PC-9 (cell line): ENCODE data around the gene FMO2. TPM values are rescaled to one million over a fixed set of nuclear protein-coding genes. Genes with fewer than 3 reads are reported as not detected.

Experiments
- BruUV-seq: library from RNA; stranded (reverse); fragments of 400-500 nt; replicated peaks from 2 replicates; lab custom pipeline; 2021; lab: Mats Ljungman, UMichigan
- CTCF ChIA-PET: fragments of 300-600 bp; sonication (Branson Sonifier 250); formaldehyde crosslinking; loops from one replicate; lab custom pipeline; 2022; ENCODE audit warnings: antibody characterized with exemption; lab: Charles Lee
- POLR2A ChIA-PET: fragments of 300-600 bp; sonication (Branson Sonifier 250); formaldehyde crosslinking; loops from one replicate; lab custom pipeline; 2022; ENCODE audit warnings: antibody characterized with exemption; ENCODE audit not compliant: unreplicated experiment; lab: Charles Lee
- DNase-seq, 2 experiments: peaks; one replicate each; pipeline versions ENCODE4 v3.0.0 to v3.0.0-alpha.2; 2015 to 2022; ENCODE audit warnings: mixed read lengths in 1 of 2
- H2AFZ ChIP-seq: fragments of 200-600 bp; sonication (generic); 2 replicates; pipeline ENCODE4 v1.8.1; 2017; ENCODE audit warnings: antibody characterized with exemption
- H3F3A ChIP-seq: fragments of 200-600 bp; sonication (generic); 2 replicates; pipeline ENCODE4 v1.8.1; 2017; ENCODE audit warnings: antibody characterized with exemption, mild to moderate bottlenecking, low read depth; ENCODE audit not compliant: insufficient read depth
- H3K27ac ChIP-seq: fragments of 200-600 bp; sonication (generic); 2 replicates; pipeline ENCODE4 v1.6.1; 2016; ENCODE audit warnings: mixed run types
- H3K27me3 ChIP-seq: fragments of 200-600 bp; sonication (generic); 2 replicates; pipeline ENCODE4 v1.6.1; 2016; ENCODE audit warnings: low read depth, mixed run types; ENCODE audit not compliant: insufficient read depth
- H3K36me3 ChIP-seq: fragments of 200-600 bp; sonication (generic); 2 replicates; pipeline ENCODE4 v1.6.1; 2016; ENCODE audit warnings: low read depth, mixed run types
- H3K4me1 ChIP-seq: fragments of 200-600 bp; sonication (generic); replicated peaks from 2 replicates; pipeline ENCODE4 v1.6.1; 2016; ENCODE audit warnings: mixed run types; ENCODE audit not compliant: insufficient read depth
- H3K4me2 ChIP-seq: fragments of 200-600 bp; sonication (generic); 2 replicates; pipeline ENCODE4 v1.6.1; 2017; ENCODE audit warnings: mixed run types
- H3K4me3 ChIP-seq: fragments of 200-600 bp; sonication (generic); 2 replicates; pipeline ENCODE4 v1.6.1; 2016; ENCODE audit warnings: mixed run types
- H3K79me2 ChIP-seq: fragments of 200-600 bp; sonication (generic); 2 replicates; pipeline ENCODE4 v1.6.1; 2017; ENCODE audit warnings: low read depth, mixed run types
- H3K9me2 ChIP-seq: fragments of 200-600 bp; sonication (generic); 2 replicates; pipeline ENCODE4 v1.8.1; 2017; ENCODE audit warnings: mild to moderate bottlenecking; ENCODE audit not compliant: insufficient read depth
- H3K9me3 ChIP-seq: fragments of 200-600 bp; sonication (generic); 2 replicates; pipeline ENCODE4 v1.8.1; 2016; ENCODE audit warnings: low read depth; ENCODE audit not compliant: insufficient read depth
- H4K20me1 ChIP-seq: fragments of 200-600 bp; sonication (generic); 2 replicates; pipeline ENCODE4 v1.8.1; 2017; ENCODE audit not compliant: insufficient read depth
- CTCF ChIP-seq: fragments of 200-600 bp; sonication (generic); conservative IDR thresholded peaks from 2 replicates; pipeline ENCODE4 v1.6.1; 2017; ENCODE audit warnings: mixed run types, antibody characterized with exemption, mild to moderate bottlenecking, moderate library complexity
- EZH2 ChIP-seq: fragments of 200-600 bp; sonication (generic); IDR thresholded peaks from 2 replicates; pipeline ENCODE4 v1.8.0; 2017; ENCODE audit warnings: antibody characterized with exemption, low read depth
- intact Hi-C: fragments of 100-400 bp; cut with micrococcal nuclease; formaldehyde crosslinking; loops from one replicate; pipeline ENCODE4 v1.10.0; 2022; ENCODE audit not compliant: unreplicated experiment
- total RNA-seq: library from RNA; stranded (reverse); gene quantifications from 2 replicates; pipeline ENCODE4 v1.2.3, GENCODE V29; 2021

Gene FMO2
- total RNA-seq, 1 experiment from 2014 or later, result not detected

- no peak for TF ChIP-seq CTCF
- no peak for TF ChIP-seq EZH2
- intact Hi-C loops, result loop anchor here (10.0 kb wide), 1 partner anchor 150 kb away; no protein-coding TSS in a partner anchor
- Histone ChIP-seq H3K9me3 (no peaks in the 10 kb centered on the region), H3F3A (no peaks in the 10 kb centered on the region), H3K4me1 (no peaks in the 10 kb centered on the region), H3K79me2 (no peaks in the 10 kb centered on the region), H2AFZ (no peak overlapping the region), H3K9me2 (no peaks in the 10 kb centered on the region), H3K27me3 (peaks cover 5% of the 10 kb centered on the region), H3K4me2 (no peak overlapping the region), H3K4me3 (no peak overlapping the region), H3K27ac (no peak overlapping the region), H4K20me1 (no peaks in the 10 kb centered on the region), H3K36me3 (no peaks in the 10 kb centered on the region)
- ChIA-PET CTCF (no interaction called here), POLR2A (no interaction called here)
- no peak for DNase-seq
- BruUV-seq, result no TSS peak
These were observed 69.8 kb downstream of the FMO2 start for GRCh38 chr1:171254859-171255258.

GRCh38 chr1:171256940-171257606 is 72.0 kb downstream of the FMO2 start:
- H3K9me3 ChIP-seq, result no peaks in the 10 kb centered on the region
- ChIA-PET CTCF (no interaction called here), POLR2A (no interaction called here)
- no peaks in the 10 kb centered on the region for H3F3A ChIP-seq
- no peak overlapping the region for H2AFZ ChIP-seq
- intact Hi-C loops, result loop anchor here (10.0 kb wide), 1 partner anchor 148 kb away; no protein-coding TSS in a partner anchor
- H3K4me3 ChIP-seq, result no peak overlapping the region
- no peaks in the 10 kb centered on the region for H3K4me1 ChIP-seq
- H3K36me3 ChIP-seq, result no peaks in the 10 kb centered on the region
- no peak for DNase-seq
- H3K27me3 ChIP-seq, result peaks cover 5% of the 10 kb centered on the region
- H3K4me2 ChIP-seq, result no peak overlapping the region
- H4K20me1 ChIP-seq, result no peaks in the 10 kb centered on the region
- no TSS peak for BruUV-seq
- H3K79me2 ChIP-seq, result no peaks in the 10 kb centered on the region
- TF ChIP-seq CTCF (no peak), EZH2 (no peak)
- no peak overlapping the region for H3K27ac ChIP-seq
- no peaks in the 10 kb centered on the region for H3K9me2 ChIP-seq

GRCh38 chr1:171257607-171258076 is 72.5 kb downstream of the FMO2 start:
- peaks cover 2% of the 10 kb centered on the region for H3K27me3 ChIP-seq
- H3F3A ChIP-seq, result no peaks in the 10 kb centered on the region
- intact Hi-C loops, result loop anchor here (10.0 kb wide), 1 partner anchor 147 kb away; no protein-coding TSS in a partner anchor
- H4K20me1 ChIP-seq, result no peaks in the 10 kb centered on the region
- H2AFZ ChIP-seq, result no peak overlapping the region
- no peaks in the 10 kb centered on the region for H3K36me3 ChIP-seq
- H3K9me3 ChIP-seq, result no peaks in the 10 kb centered on the region
- no TSS peak for BruUV-seq
- H3K9me2 ChIP-seq, result no peaks in the 10 kb centered on the region
- ChIA-PET CTCF (no interaction called here), POLR2A (no interaction called here)
- no peak overlapping the region for H3K27ac ChIP-seq
- H3K4me1 ChIP-seq, result no peaks in the 10 kb centered on the region
- H3K4me2 ChIP-seq, result no peak overlapping the region
- no peak overlapping the region for H3K4me3 ChIP-seq
- TF ChIP-seq CTCF (no peak), EZH2 (no peak)
- H3K79me2 ChIP-seq, result no peaks in the 10 kb centered on the region
- no peak for DNase-seq
